HCT116 (cell line): Measurements from ENCODE around the gene PCCA. TPM values are rescaled to one million over a fixed set of nuclear protein-coding genes. Genes with fewer than 3 reads are reported as not detected.

Experiments
- ATAC-seq: fragments of 200-7000 bp; cut with Tn5 transposase; 2 replicates; pipeline ENCODE4 v1.9.1; 2020; ENCODE audit warnings: mild to moderate bottlenecking, moderate library complexity
- BruUV-seq: library from RNA; stranded (reverse); fragments of 400-500 nt; replicated peaks from 2 replicates; lab custom pipeline; 2021; lab: Mats Ljungman, UMichigan
- CTCF ChIA-PET: fragments of 300-600 bp; sonication (Branson Sonifier 250); formaldehyde crosslinking; loops from one replicate; lab custom pipeline; 2021; ENCODE audit warnings: antibody characterized with exemption; lab: Charles Lee
- POLR2A ChIA-PET: fragments of 300-600, 350-600 bp; sonication (Branson Sonifier 250); formaldehyde crosslinking; loops from one replicate; lab custom pipeline; 2021; ENCODE audit warnings: antibody characterized with exemption; lab: Charles Lee
- RAD21 ChIA-PET, 2 experiments: fragments of 300-600 bp; sonication (Branson Sonifier 250); formaldehyde crosslinking; loops; one replicate each; lab custom pipeline; 2023; ENCODE audit warnings: low total read pairs in 2 of 2; ENCODE audit not compliant: uncharacterized antibody in 2 of 2, unreplicated experiment in 2 of 2, low non-redundant PET in 1 of 2; lab: Charles Lee
- DNase-seq: peaks from one replicate; pipeline ENCODE4 v3.0.0-alpha.2; 2010; ENCODE audit warnings: low read depth, low spot score
- H2AFZ ChIP-seq: fragments of 200-600 bp; shearing (Covaris generic), sonication (generic); 2 replicates; pipeline ENCODE4 v1.6.1; 2017; ENCODE audit warnings: low read depth, mixed run types, mixed read lengths, antibody characterized with exemption, low read length; ENCODE audit not compliant: poor library complexity, severe bottlenecking
- H3K27ac ChIP-seq: 2 replicates; pipeline ENCODE4 v1.5.1; 2012; ENCODE audit warnings: low read depth, low read length
- H3K27me3 ChIP-seq: fragments of 200-600 bp; sonication (generic); 2 replicates; pipeline ENCODE4 v1.6.1; 2016; ENCODE audit warnings: mixed run types, low read length, mixed read lengths; ENCODE audit not compliant: insufficient read depth
- H3K36me3 ChIP-seq, 2 experiments: fragments of 200-500 bp in 1 of 2; fragments of 200-600 bp in 1 of 2; sonication (Bioruptor generic) in 1 of 2; sonication (generic) in 1 of 2; 2 replicates each; pipeline versions ENCODE4 v1.5.1 to v1.6.1; 2014 to 2016; ENCODE audit warnings: low read length in 2 of 2, inconsistent platforms in 1 of 2, mixed read lengths in 1 of 2, mixed run types in 1 of 2; ENCODE audit not compliant: insufficient read depth in 2 of 2, control insufficient read depth in 1 of 2
- H3K4me1 ChIP-seq, 2 experiments: fragments of 200-600 bp in 1 of 2; sonication (generic) in 1 of 2; 2 replicates each; pipeline versions ENCODE4 v1.5.1 to v1.6.1; 2012 to 2017; ENCODE audit warnings: low read length in 2 of 2, inconsistent platforms in 1 of 2, mild to moderate bottlenecking in 1 of 2, mixed read lengths in 1 of 2, mixed run types in 1 of 2, moderate library complexity in 1 of 2; ENCODE audit not compliant: insufficient read depth in 2 of 2, control insufficient read depth in 1 of 2
- H3K4me2 ChIP-seq: fragments of 200-600 bp; sonication (generic); 2 replicates; pipeline ENCODE4 v1.6.1; 2017; ENCODE audit warnings: mixed run types, low read length, mixed read lengths
- H3K4me3 ChIP-seq, 2 experiments: fragments of 200-600 bp in 1 of 2; sonication (generic) in 1 of 2; replicated peaks in 1 of 2; 2 replicates each; pipeline ENCODE4 v1.5.1; 2011 to 2016; ENCODE audit warnings: low read length in 2 of 2, control low read depth in 1 of 2, low read depth in 1 of 2, mild to moderate bottlenecking in 1 of 2, mixed read lengths in 1 of 2, mixed run types in 1 of 2
- H3K79me2 ChIP-seq: fragments of 200-600 bp; sonication (generic); 2 replicates; pipeline ENCODE4 v1.6.1; 2017; ENCODE audit warnings: mild to moderate bottlenecking, mixed run types, low read length, moderate library complexity, mixed read lengths; ENCODE audit not compliant: insufficient read depth
- H3K9ac ChIP-seq: fragments of 200-600 bp; sonication (generic); 2 replicates; pipeline ENCODE4 v1.6.1; 2016; ENCODE audit warnings: low read length, mixed read lengths
- H3K9me2 ChIP-seq: fragments of 200-600 bp; sonication (generic), shearing (Covaris generic); 2 replicates; pipeline ENCODE4 v1.6.1; 2017; ENCODE audit warnings: mixed run types, mild to moderate bottlenecking, moderate library complexity; ENCODE audit not compliant: insufficient read depth
- H3K9me3 ChIP-seq, 2 experiments: fragments of 200-500 bp in 1 of 2; fragments of 200-600 bp in 1 of 2; sonication (Bioruptor generic) in 1 of 2; sonication (generic) in 1 of 2; 2 replicates each; pipeline ENCODE4 v1.6.1; 2014 to 2017; ENCODE audit warnings: low read length in 2 of 2, mixed read lengths in 2 of 2, inconsistent platforms in 1 of 2, low read depth in 1 of 2, mild to moderate bottlenecking in 1 of 2, mixed run types in 1 of 2, moderate library complexity in 1 of 2; ENCODE audit not compliant: control insufficient read depth in 1 of 2, insufficient read depth in 1 of 2
- H4K20me1 ChIP-seq: fragments of 200-600 bp; sonication (generic), shearing (Covaris generic); 2 replicates; pipeline ENCODE4 v1.6.1; 2017; ENCODE audit warnings: mixed run types, mild to moderate bottlenecking, moderate library complexity; ENCODE audit not compliant: insufficient read depth
- ATF3 ChIP-seq: IDR thresholded peaks from 2 replicates; pipeline ENCODE4 v1.6.1; 2012
- CBX3 ChIP-seq: IDR thresholded peaks from 2 replicates; pipeline ENCODE4 v1.6.1; 2012; ENCODE audit warnings: low read depth
- CEBPB ChIP-seq: IDR thresholded peaks from 2 replicates; pipeline ENCODE4 v1.6.1; 2012; ENCODE audit warnings: low read depth
- ELF1 ChIP-seq: IDR thresholded peaks from 2 replicates; pipeline ENCODE4 v1.6.1; 2012; ENCODE audit warnings: low read depth, borderline replicate concordance
- FOSL1 ChIP-seq: IDR thresholded peaks from 2 replicates; pipeline ENCODE4 v1.6.1; 2012; ENCODE audit warnings: low read depth
- JUND ChIP-seq: IDR thresholded peaks from 2 replicates; pipeline ENCODE4 v1.6.1; 2012
- MAX ChIP-seq: IDR thresholded peaks from 2 replicates; pipeline ENCODE4 v1.6.1; 2012
- POLR2A ChIP-seq: IDR thresholded peaks from 2 replicates; pipeline ENCODE4 v1.7.0; 2011; ENCODE audit warnings: borderline replicate concordance; ENCODE audit not compliant: insufficient read depth, insufficient read length; ENCODE audit errors: extremely low read depth
- RAD21 ChIP-seq: IDR thresholded peaks from 2 replicates; pipeline ENCODE4 v1.6.1; 2012; ENCODE audit warnings: low read depth, mild to moderate bottlenecking
- SP1 ChIP-seq: IDR thresholded peaks from 2 replicates; pipeline ENCODE4 v1.6.1; 2012; ENCODE audit warnings: low read depth
- SRF ChIP-seq: IDR thresholded peaks from 2 replicates; pipeline ENCODE4 v1.6.1; 2012; ENCODE audit warnings: low read depth
- TCF7L2 ChIP-seq: IDR thresholded peaks from 2 replicates; pipeline ENCODE4 v1.7.0; 2011; ENCODE audit warnings: borderline replicate concordance, inconsistent platforms; ENCODE audit not compliant: insufficient read depth, insufficient read length; ENCODE audit errors: extremely low read depth
- YY1 ChIP-seq: IDR thresholded peaks from 2 replicates; pipeline ENCODE4 v1.6.1; 2011; ENCODE audit warnings: low read length, low read depth, moderate library complexity, mild to moderate bottlenecking; ENCODE audit not compliant: insufficient replicate concordance; ENCODE audit errors: extremely low read depth
- ZBTB33 ChIP-seq: IDR thresholded peaks from 2 replicates; pipeline ENCODE4 v1.6.1; 2011; ENCODE audit warnings: mild to moderate bottlenecking, low read length, moderate library complexity; ENCODE audit not compliant: insufficient replicate concordance; ENCODE audit errors: extremely low read depth
- intact Hi-C: fragments of 100-400 bp; cut with micrococcal nuclease; formaldehyde crosslinking; loops from 2 replicates; pipeline ENCODE4 v1.10.0; 2022
- total RNA-seq: library from RNA; stranded (reverse); gene quantifications from one replicate; pipeline ENCODE4 v1.2.1, GENCODE V29; 2021; ENCODE audit not compliant: unreplicated experiment

Gene PCCA
- total RNA-seq, 1 experiment from 2014 or later = 23.0 TPM

GRCh38 chr13:100184095-100184494 lies 95.2 kb downstream of the PCCA start:
- no peak for ATAC-seq
- ChIA-PET CTCF (no interaction called here), RAD21 (no interaction called here), POLR2A (no interaction called here)
- H3K4me2 ChIP-seq = no peak overlapping the region
- H3K36me3 ChIP-seq = no peaks in the 10 kb centered on the region
- no peaks in the 10 kb centered on the region for H3K9me3 ChIP-seq
- no peak overlapping the region for H3K4me3 ChIP-seq
- no peaks in the 10 kb centered on the region for H3K79me2 ChIP-seq
- no peaks in the 10 kb centered on the region for H3K4me1 ChIP-seq
- no peak overlapping the region for H3K9ac ChIP-seq
- H4K20me1 ChIP-seq = no peaks in the 10 kb centered on the region
- TF ChIP-seq ATF3 (no peak), FOSL1 (no peak), SP1 (no peak), ELF1 (no peak), MAX (no peak), JUND (no peak), CEBPB (no peak), RAD21 (no peak), POLR2A (no peak), ZBTB33 (no peak), TCF7L2 (no peak), YY1 (no peak), SRF (no peak), CBX3 (no peak)
- DNase-seq = no peak
- H3K27me3 ChIP-seq = no peaks in the 10 kb centered on the region
- H2AFZ ChIP-seq = no peak overlapping the region
- no peaks in the 10 kb centered on the region for H3K9me2 ChIP-seq
- intact Hi-C loops = no loop called here
- no TSS peak for BruUV-seq
- no peak overlapping the region for H3K27ac ChIP-seq
